GM21717 (cell line): ENCODE results near the gene FHL1.

Experiments
- ATAC-seq: cut with Tn5 transposase; IDR thresholded peaks from one replicate; pipeline ENCODE4 v1.9.1; 2021; ENCODE audit warnings: mild to moderate bottlenecking, moderate library complexity; ENCODE audit not compliant: unreplicated experiment

The FHL1 gene

DNA sequence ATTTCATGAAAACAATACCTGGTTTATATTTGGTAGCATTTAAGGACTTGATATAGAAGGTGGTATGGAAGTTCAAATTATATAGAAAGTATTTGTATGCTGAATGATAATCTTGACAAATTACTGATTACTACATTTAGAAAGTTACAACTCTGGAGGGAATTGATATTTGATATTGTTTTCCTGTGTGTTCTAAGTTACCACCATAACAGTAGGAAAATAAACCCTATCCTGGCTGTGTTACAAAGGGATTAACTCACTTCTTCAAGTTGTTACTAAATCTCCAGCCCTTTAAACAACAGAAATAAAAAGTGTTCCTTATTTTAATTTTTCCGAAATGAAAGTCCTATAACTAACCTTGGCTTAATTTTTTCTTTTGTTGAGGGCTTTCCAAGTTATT, 36.6 kb downstream of the FHL1 start:
- ATAC-seq, result no peak

DNA sequence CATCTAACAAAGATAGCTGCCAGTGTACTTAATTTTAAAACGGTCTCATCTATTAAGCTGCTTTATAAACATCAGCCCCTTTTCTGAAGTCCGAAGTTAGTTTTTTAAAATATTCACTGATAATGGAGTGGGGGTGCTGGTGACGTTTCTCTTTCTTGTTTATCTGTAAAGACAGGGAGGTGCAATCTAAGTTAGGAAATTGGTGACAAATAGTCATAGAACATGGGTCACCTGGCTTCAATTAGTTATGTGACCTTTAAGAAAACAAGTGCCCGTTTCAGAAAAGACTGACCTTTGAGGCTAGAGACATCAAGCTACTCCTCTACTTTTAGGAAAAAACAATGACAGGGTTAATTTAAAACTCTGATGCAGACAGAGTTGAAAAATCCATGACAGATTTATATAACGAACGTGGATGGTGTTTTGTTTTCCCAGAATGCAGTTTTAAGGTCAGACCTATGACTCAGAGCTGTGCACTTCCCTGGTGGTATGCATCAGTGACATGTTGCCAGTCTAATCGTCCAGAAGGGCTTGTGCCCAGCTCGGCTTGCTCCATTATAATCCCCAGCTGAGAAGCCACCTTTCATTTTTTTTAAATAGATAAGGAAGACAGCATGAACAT, 38.2 kb downstream of the FHL1 start:
- ATAC-seq, result no peak

DNA sequence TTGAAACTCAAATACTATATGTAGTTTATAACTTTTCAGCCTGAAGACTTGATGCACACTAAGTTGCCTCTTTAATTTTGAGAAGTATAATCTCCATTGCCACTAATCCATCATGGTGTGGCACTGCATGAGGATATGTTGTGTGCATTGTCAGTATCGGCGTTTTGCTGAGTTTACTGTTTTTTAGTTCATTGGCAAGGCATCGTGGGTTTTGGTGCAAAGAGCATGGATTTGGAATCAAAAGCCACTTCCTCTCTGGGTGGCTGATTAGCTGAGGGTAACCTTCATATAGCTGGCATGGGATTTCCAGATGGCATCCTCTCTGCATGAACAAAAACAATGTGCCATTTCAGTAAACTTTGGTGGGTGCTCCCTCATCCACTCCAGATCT, 38.7 kb downstream of the FHL1 start:
- no peak for ATAC-seq

DNA sequence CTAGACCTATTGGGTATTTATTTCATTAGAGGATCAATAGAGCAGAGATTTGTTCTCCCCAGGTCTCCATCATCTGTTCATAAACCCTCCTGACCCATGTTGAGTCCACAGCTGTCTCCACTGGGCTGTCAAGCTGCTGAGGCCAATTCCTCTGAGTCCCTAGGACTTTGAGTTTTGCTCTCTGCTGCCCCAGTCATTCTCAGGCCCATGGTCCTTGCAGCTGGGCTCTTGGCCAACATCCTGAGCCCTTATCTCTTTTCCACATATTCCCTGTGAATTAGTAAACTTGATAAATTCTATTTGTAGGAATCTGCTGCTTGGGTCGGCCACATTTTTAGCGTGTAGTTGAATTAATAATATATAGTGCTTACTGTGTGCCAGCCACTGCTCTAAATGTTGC, 41.9 kb downstream of the FHL1 start:
- ATAC-seq, result no peak

DNA sequence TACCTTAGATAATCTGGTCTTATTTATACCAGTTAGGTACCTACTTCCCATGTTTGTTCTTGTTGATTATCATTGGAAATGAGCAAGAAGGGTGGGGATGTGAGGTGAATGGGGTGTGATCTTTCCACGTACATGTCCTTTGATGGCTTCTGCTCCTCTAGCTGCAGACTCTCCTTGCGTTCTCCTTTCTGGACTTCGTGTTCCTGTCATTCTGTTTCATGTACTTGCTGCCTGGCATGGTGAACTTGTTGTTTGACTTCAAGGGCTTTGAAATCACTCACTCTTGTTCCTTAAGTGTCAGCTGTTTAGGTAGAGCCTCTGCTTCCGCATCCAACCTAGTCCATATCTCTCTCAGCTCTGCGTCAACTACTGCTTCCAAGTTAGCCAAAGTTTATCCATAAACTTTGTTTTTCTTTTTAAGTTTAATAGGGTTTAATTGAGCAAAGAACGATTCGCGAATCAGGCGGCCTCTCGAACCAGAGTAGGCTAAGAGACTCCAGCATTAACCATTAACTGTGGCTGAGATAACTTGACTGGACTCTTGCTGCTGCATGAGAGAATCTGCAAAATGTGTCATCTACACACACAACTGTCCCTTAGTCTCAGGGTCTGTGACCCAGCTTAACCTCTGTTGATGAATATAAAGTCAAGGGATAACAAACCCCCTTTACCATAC, 42.8 kb downstream of the FHL1 start:
- no peak for ATAC-seq

DNA sequence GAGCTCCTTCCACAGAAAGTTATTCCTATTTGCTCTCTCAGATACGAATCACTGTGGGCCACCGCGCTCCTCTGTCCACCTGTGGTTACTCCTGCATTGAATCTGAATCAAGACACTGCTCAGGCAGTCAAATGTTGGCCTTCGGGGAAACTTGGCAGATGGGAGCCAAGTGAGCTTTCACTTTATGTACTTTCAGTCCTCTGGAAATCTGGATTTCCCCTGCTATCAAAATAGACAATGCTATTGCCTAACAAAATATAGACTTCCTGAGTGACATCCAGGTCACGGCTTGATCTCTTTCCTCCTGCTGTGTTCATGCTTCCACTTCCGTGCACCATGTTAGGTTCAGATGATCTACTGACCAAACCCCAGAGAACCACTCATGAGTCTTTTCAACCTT, 43.8 kb downstream of the FHL1 start:
- no peak for ATAC-seq

DNA sequence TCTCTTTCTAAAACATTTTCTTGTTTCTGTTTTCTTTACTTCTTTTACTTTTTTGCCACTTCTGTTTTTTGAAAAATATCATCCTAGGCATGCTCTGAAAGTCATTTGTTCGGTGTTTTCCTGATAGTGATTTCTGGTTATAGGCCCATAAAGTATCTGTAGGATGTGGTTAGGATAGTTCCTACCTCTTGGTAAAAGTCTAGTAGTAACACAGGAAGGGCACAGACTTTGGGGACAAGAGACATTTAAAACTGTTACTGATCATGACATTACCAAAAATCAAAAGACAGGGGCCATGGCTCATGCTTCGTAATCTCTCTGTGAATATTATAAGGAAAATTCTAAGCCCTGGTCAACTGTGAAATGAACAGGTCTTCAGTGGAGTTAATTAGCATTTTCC, 44.8 kb downstream of the FHL1 start:
- no peak for ATAC-seq

DNA sequence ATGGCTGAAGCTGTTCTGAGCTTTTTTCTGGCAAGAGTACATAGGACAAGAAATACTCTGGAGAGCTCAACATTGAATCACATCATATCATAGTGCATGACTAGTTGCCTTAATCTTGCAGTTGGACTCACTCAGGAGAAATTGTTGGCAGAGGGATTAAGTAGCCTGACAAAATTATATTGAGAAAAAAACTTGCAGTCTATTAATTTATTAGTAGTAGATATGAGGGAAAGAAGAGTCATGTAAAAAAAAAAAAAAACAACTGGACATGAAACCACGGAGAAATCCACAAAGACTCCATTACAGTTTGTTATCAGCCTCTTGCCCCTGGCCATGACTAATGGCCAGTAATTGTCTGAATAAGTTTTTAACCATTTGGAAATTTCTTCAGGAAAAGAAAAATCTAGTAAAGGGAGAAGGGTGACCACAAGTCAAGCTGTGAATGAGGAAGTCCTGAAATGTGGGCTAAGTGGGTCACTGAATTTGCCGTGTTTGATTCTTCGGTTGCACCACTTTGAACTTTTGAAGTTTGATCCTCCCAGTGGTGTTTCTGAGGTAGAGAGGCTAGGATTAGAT, 45.6 kb downstream of the FHL1 start:
- ATAC-seq, result no peak

DNA sequence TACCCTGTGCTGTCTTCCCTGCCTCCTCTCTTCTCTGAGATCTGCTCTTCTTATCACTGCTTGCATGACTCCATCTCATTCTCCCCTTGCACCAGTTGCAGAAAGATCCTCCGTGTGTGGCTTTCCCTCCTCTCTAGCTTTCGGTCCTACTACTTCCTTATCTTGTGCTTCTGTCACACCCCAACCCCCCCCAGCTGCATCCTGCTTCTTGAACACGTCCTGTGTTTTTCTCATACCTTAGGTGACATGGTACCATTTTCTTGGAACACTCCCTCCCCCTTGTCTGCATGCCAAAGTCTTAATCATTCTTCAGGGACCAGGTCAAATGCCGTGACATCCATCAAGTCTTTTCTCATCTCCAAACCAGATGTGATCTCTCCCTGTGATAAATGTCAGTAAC, 46.4 kb downstream of the FHL1 start:
- ATAC-seq, result no peak

DNA sequence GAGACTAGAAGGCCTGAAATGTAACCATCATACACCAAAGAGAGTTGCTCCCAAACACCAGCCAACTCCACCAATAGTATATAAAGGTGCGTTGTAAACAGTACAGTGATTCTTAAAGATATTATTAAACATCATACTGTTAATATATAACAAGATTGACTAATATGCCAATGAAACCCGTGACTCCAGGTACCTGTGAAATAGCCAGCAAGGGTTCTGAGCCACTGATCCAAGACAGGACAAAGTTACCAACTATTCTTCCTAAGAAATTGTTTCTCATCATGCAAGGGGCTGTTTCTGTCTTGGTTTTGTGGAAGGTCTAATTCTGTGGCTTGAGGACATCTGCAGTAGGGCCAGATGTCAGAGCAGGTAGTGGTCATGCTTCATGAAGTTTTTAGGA, 47.2 kb downstream of the FHL1 start:
- no peak for ATAC-seq

DNA sequence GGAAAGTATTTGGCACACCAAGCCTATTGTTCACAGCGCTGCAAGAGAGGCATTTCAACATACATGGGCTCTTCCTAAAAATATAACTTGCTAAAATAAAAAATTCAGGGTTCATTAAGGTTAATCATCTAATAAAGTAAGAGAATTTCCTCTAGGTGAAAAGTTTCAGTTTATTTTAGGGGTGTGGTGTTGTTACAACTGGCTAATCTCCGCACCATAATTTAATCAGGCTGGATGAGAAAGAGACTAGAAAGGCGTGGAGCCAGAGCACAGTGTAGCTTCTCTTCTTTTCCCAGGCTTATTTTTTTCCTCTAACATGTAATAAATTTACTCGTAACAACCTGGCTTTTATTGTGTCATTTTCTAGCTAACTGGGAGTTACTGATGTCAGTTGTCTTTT, 47.9 kb downstream of the FHL1 start:
- no peak for ATAC-seq

DNA sequence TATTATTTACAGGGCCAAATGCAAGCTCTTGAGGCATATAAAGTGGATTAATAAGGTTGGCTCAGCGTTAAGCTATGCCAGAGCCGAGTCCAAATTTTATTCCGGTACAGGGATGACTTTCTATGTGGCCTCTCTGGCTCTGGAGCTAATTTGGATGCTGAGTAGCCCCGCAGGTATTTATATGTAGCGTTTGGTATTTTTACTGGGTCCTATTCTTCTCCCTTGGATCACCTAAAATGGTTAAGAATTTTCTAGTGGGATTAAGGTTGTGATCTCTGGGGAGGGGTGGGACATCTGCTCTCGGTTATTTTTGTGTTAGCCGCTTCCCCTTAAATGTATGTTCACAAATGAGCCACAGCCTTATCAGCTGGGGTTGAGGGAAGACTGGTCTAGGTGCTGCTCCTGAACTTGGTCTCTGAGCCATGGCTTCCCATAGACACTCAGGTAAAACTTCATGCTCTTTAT, 49.4 kb downstream of the FHL1 start:
- no peak for ATAC-seq

DNA sequence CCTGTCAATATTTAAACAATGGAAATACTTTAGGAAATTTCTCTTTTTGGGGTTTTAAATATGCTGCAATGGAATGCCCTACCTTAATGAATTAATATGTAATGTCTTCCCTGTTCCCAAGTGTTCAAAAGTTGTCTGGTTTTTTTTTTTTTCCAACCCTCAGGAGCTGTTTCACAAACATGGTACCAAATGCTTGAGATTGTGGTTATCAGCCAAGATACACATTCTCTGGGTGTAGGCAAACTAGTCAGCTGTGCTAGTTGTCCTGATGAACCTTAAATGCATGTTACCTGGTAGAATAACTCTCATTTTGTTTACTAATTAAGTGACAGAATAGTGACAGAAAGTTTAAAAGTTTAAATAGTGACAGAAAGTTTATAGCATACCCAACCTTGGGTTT, 50.7 kb downstream of the FHL1 start:
- no peak for ATAC-seq

DNA sequence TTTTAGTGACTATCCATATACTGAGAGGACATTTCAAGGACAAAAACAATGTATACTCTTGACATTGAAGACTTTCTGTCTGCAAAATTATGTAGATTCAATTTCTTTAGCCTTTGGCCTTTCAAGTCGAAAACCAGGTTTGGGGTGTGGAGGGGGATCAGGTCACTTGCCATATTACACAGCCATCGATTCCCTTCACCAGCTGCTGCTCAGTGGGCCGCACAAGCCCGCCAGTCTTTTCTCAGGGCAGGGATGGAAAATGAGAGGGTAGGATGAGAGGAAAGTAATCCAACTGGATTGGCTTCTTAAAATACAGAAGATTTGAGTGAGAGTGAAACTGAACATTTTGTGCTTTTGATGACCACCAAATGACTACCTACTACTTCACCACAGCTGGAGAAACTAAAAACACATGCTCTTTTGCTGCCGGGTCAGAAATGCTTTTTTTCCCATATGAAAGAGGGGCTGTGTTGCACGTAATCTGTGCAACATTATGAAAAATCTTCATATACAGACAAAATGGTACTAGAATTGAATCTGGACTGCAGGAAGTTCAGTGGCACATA, 51.4 kb downstream of the FHL1 start:
- ATAC-seq, result no peak

DNA sequence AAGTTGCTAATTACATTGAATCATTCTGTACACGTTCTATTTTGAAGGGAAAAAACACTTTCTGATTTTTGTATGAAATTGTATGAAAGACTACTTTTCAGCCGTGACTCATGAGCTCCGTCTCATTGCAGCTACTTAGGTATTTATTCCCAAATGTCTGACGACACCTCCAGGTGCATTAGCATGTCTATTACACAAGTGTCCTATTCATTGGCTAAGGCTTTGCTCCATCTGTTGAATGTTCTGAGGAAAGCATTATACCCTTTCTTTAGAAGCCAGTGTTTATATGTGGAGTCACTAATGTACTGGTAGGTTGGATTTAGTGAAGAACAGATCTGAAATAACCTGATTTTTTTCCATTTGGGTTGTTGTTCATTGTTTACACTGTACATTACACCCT, 52.0 kb downstream of the FHL1 start:
- no peak for ATAC-seq

DNA sequence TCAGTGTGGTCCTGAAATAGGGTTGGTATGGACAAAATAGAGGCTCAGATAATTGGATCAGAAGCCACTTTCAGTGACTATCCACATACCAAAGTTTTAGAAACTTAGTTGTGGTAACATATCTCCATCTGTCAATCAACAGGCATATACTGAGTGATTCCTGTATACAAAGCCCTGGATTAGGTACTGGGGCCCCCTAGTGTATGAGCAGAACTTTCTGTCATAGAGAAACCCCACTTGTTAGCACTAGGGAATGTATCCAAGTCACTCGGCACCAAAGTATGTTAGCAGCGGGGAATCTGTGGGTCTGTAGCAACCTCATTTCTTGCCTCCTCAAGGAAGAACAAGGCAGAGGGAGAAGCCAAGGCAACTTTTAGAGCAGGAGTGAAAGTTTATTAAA, 53.1 kb downstream of the FHL1 start:
- ATAC-seq, result no peak

DNA sequence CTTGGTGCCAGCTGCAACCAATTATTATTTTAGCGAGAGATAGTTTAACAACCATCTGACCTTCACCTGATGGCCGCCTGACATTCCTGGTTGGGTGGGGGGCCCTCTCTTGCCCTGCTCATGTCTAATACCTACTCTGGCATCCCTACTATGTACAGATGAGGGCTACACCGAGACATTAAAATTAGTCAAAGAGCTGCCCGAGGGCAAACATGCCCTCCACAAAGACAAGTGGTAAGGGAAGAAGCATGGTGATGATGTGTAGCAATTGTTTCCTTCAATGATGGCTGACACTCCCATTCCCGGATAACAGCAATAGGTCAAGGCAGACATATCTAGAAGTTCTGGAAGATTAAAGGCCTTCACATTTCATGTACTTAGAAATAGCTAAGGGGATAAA, 54.3 kb downstream of the FHL1 start:
- ATAC-seq, result no peak

DNA sequence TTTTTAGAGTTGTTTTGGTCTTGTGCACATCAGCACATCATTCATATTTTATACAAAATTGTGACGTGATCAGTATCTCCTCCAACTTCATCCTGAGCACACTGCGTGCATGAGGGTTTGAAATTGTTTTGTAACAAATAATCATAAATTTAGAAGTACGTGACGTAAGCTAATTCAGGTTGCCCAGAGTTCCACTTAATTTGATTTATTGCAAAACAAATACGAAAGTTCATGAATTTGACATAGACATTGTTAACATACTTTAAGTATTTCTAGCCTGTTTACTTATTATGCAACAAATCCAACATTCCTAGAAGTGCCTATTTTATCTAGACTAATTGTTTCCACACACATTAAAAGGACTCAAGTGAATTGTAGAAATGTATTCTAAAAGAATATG, 55.6 kb downstream of the FHL1 start:
- no peak for ATAC-seq

DNA sequence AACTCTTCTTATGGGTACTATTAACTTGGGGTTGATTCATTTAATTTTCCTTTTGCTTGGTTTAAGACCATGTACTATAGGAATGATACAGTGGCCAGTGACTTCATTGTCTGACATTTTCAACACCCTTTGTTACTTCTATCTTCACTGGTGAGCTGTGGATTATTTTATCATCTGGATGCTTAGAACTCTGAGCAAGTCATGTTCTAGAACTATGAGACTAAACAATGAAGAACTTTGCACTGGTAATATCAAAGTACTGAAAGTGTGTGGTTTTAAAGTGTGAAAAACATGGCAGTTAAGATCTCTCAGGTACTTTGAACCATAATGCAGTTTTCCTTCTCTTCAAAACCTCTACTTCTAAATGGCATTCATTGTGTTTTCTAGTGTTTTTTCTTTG, 56.1 kb downstream of the FHL1 start:
- ATAC-seq, result no peak

DNA sequence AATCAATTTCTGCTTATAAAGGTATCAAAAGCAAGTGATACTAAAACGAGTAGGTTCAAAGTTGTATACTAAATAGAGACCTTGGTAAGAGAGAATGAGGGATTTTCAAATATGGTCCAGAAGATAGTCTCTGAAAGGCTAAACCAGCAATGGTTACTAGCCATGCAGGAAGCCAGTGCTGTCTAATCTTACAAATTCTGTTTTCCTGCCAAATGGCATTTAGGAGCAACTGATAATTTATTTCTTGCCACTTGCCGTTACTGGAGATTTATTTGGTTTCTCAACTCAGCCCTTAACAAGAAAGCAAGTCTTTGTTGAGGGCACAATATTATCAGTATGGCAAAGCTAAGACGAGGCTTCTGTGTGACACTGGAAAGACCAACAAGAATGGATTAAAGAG, 56.6 kb downstream of the FHL1 start:
- no peak for ATAC-seq

DNA sequence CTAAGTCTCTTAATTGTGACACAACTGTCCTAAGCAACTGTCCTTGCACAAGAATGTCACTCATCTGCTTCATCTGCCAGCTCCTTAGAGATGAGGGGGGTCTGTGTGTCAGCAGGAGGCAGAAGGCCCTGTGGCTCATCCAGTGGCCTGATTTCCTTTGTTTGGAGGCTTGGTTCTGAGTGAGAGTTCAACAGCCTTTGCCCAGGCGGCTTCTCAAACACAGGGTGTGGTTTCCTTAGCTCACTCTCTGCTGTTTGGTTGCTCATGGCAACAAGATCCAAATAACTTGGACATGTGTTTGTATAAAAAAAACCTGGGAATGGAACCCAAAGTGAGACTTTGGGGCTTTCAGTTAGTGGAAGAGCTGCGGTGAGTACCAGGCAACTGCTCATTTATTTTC, 57.2 kb downstream of the FHL1 start:
- no peak for ATAC-seq

DNA sequence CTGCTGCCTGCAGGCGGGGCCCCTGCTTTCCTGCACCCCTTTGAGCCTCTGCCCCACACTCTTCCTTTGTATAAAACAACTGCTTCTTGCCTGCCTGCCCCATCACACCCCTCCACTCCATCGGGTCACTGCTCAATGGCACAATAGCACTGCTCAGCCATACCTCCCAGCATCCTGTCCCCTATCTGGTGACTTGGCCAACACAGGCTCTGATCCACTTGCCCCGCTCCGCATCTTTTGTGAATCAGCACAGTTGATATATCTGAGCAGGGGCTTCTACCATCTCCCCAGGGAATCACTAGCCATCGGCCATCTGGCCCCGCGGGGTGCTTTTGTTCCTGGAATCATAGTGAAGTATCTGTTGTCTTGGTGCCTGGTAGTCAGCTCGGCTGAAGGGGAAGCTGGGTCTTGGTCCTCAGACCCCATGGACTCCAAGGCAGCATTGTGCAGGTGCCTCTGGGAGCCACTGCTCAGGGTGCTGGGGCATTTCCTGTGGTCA, 58.6 kb downstream of the FHL1 start:
- ATAC-seq, result no peak
